GM23248 (cell line): ENCODE results near the gene FNDC1. TPM values are rescaled to one million over a fixed set of nuclear protein-coding genes. Genes with fewer than 3 reads are reported as not detected.

ENCODE experiments used
- DNase-seq: peaks from one replicate; pipeline ENCODE4 v3.0.0-alpha.2; 2015
- H2AFZ ChIP-seq: fragments of 200-600 bp; sonication (generic); 2 replicates; pipeline ENCODE4 v1.6.1; 2016; ENCODE audit warnings: antibody characterized with exemption
- H3F3A ChIP-seq: fragments of 200-600 bp; sonication (generic); 2 replicates; pipeline ENCODE4 v1.6.1; 2016; ENCODE audit warnings: mild to moderate bottlenecking, antibody characterized with exemption, mixed run types; ENCODE audit not compliant: insufficient read depth
- H3K27ac ChIP-seq: fragments of 200-600 bp; sonication (generic); 2 replicates; pipeline ENCODE4 v1.5.1; 2016; ENCODE audit warnings: mild to moderate bottlenecking
- H3K27me3 ChIP-seq: fragments of 200-600 bp; sonication (generic); replicated peaks from 2 replicates; pipeline ENCODE4 v1.6.1; 2016; ENCODE audit warnings: mild to moderate bottlenecking; ENCODE audit not compliant: insufficient read depth
- H3K36me3 ChIP-seq: fragments of 200-600 bp; sonication (generic); 2 replicates; pipeline ENCODE4 v1.6.1; 2016; ENCODE audit warnings: low read depth, mild to moderate bottlenecking
- H3K4me1 ChIP-seq: fragments of 200-600 bp; sonication (generic); 2 replicates; pipeline ENCODE4 v1.6.1; 2016; ENCODE audit warnings: mild to moderate bottlenecking; ENCODE audit not compliant: insufficient read depth
- H3K4me2 ChIP-seq: fragments of 200-600 bp; sonication (generic); one replicate; pipeline ENCODE4 v1.6.1; 2016; ENCODE audit warnings: mild to moderate bottlenecking; ENCODE audit not compliant: unreplicated experiment
- H3K4me3 ChIP-seq: fragments of 200-600 bp; sonication (generic); 2 replicates; pipeline ENCODE4 v1.5.1; 2016; ENCODE audit warnings: mild to moderate bottlenecking
- H3K79me2 ChIP-seq: fragments of 200-600 bp; sonication (generic); 2 replicates; pipeline ENCODE4 v1.6.1; 2016; ENCODE audit warnings: mild to moderate bottlenecking; ENCODE audit not compliant: insufficient read depth
- H3K9ac ChIP-seq: fragments of 200-600 bp; sonication (generic); 2 replicates; pipeline ENCODE4 v1.6.1; 2016; ENCODE audit warnings: mild to moderate bottlenecking
- H3K9me2 ChIP-seq: fragments of 200-600 bp; sonication (generic); 2 replicates; pipeline ENCODE4 v1.6.1; 2016; ENCODE audit warnings: mixed run types, mild to moderate bottlenecking, moderate library complexity; ENCODE audit not compliant: insufficient read depth
- H3K9me3 ChIP-seq: fragments of 200-600 bp; sonication (generic); one replicate; pipeline ENCODE4 v1.6.1; 2017; ENCODE audit warnings: low read depth
- H4K20me1 ChIP-seq: fragments of 200-600 bp; sonication (generic); 2 replicates; pipeline ENCODE4 v1.6.0; 2016; ENCODE audit not compliant: insufficient read depth
- EZH2 ChIP-seq: fragments of 200-600 bp; sonication (generic); IDR thresholded peaks from 2 replicates; pipeline ENCODE4 v1.6.1; 2018; ENCODE audit warnings: antibody characterized with exemption, mild to moderate bottlenecking; ENCODE audit not compliant: insufficient read depth, poor library complexity, severe bottlenecking
- EZH2phosphoT487 ChIP-seq: fragments of 200-600 bp; sonication (generic); IDR thresholded peaks from 2 replicates; pipeline ENCODE4 v1.6.1; 2018; ENCODE audit warnings: antibody characterized with exemption, moderate library complexity, mild to moderate bottlenecking, low read depth; ENCODE audit not compliant: insufficient read depth
- WGBS, 2 experiments: methylation state at CpG; one replicate each; pipeline ENCODE4 v1.1.6; 2015 to 2017; ENCODE audit warnings: low lambda C conversion rate in 2 of 2, low coverage in 1 of 2; ENCODE audit errors: missing lambda C conversion rate in 2 of 2; 5-methylcytosine and 5-hydroxymethylcytosine counted together
- in situ Hi-C: fragments of 300-500 bp; cut with MboI; formaldehyde crosslinking; loops from 2 replicates; pipeline ENCODE4 v1.15.0; 2020
- polyA plus RNA-seq: library from polyadenylated mRNA; unstranded; fragments of >200 nt; fragmentation: Nextera tagmentation; extraction: Ambion mirVana; gene quantifications from 2 replicates; pipeline ENCODE4 v1.2.1, GENCODE V29; 2016
- total RNA-seq: library from RNA; depleted of rRNA; stranded (reverse); fragments of >200 nt; shearing (Covaris generic); gene quantifications from 2 replicates; pipeline ENCODE4 v1.2.3, GENCODE V29; 2014

The FNDC1 gene
- total and polyA plus RNA-seq, 2 experiments from 2014 or later: 5.2 to 7.8 TPM

GRCh38 chr6:159221486-159222170, 52.4 kb downstream of the FNDC1 start:
- in situ Hi-C loops: no loop called here

GRCh38 chr6:159224452-159224851, 55.3 kb downstream of the FNDC1 start:
- no peak for TF ChIP-seq EZH2
- TF ChIP-seq EZH2phosphoT487: no peak
- no peak for DNase-seq
- Histone ChIP-seq H4K20me1 (no peaks in the 10 kb centered on the region), H3K27ac (no peak overlapping the region), H3K9me3 (no peaks in the 10 kb centered on the region), H3K79me2 (no peaks in the 10 kb centered on the region), H3K4me3 (no peak overlapping the region), H3K36me3 (no peaks in the 10 kb centered on the region), H3K9me2 (no peaks in the 10 kb centered on the region), H3K9ac (no peak overlapping the region), H3K4me2 (no peak overlapping the region), H3F3A (no peaks in the 10 kb centered on the region), H2AFZ (no peak overlapping the region), H3K27me3 (no peaks in the 10 kb centered on the region), H3K4me1 (no peaks in the 10 kb centered on the region)
- WGBS, 2 experiments: 44 to 51% methylated on average over 2 of the region's 2 CpGs
- in situ Hi-C loops: no loop called here

More at GRCh38 chr6:159221486-159222170, 52.4 kb downstream of the FNDC1 start:
- no peaks in the 10 kb centered on the region for H3K9me2 ChIP-seq
- H3F3A ChIP-seq: no peaks in the 10 kb centered on the region
- H2AFZ ChIP-seq: no peak overlapping the region
- no peaks in the 10 kb centered on the region for H3K4me1 ChIP-seq
- WGBS, 2 experiments: 81 to 87% methylated on average over 12 of the region's 12 CpGs
- no peak overlapping the region for H3K4me2 ChIP-seq
- TF ChIP-seq EZH2 (no peak), EZH2phosphoT487 (no peak)
- H3K36me3 ChIP-seq: no peaks in the 10 kb centered on the region
- no peaks in the 10 kb centered on the region for H3K9me3 ChIP-seq
- DNase-seq: no peak
- no peak overlapping the region for H3K9ac ChIP-seq
- H4K20me1 ChIP-seq: no peaks in the 10 kb centered on the region
- no peaks in the 10 kb centered on the region for H3K79me2 ChIP-seq
- no peak overlapping the region for H3K27ac ChIP-seq
- no peak overlapping the region for H3K4me3 ChIP-seq
- no peaks in the 10 kb centered on the region for H3K27me3 ChIP-seq

GRCh38 chr6:159229651-159230051, 60.5 kb downstream of the FNDC1 start:
- no peaks in the 10 kb centered on the region for H3K27me3 ChIP-seq
- no peak overlapping the region for H3K27ac ChIP-seq
- no peak overlapping the region for H3K9ac ChIP-seq
- no peaks in the 10 kb centered on the region for H3K79me2 ChIP-seq
- no peak for TF ChIP-seq EZH2
- 25% methylated on average over 8 of the region's 8 CpGs for WGBS, 2 experiments
- H3K4me3 ChIP-seq: no peak overlapping the region
- no peaks in the 10 kb centered on the region for H3K9me3 ChIP-seq
- H3K4me2 ChIP-seq: no peak overlapping the region
- peak; percentile 24 for DNase-seq
- H4K20me1 ChIP-seq: no peaks in the 10 kb centered on the region
- no peaks in the 10 kb centered on the region for H3K9me2 ChIP-seq
- peak overlapping the region; percentile 47; the same call in 1 of the 2 replicates for H2AFZ ChIP-seq
- no peaks in the 10 kb centered on the region for H3F3A ChIP-seq
- in situ Hi-C loops: no loop called here
- H3K4me1 ChIP-seq: no peaks in the 10 kb centered on the region
- no peaks in the 10 kb centered on the region for H3K36me3 ChIP-seq

- Histone ChIP-seq H3K27me3 (no peaks in the 10 kb centered on the region), H3K27ac (no peak overlapping the region), H3K36me3 (no peaks in the 10 kb centered on the region), H3F3A (no peaks in the 10 kb centered on the region), H3K79me2 (no peaks in the 10 kb centered on the region), H2AFZ (no peak overlapping the region), H3K4me1 (no peaks in the 10 kb centered on the region), H3K9me2 (no peaks in the 10 kb centered on the region), H3K9me3 (no peaks in the 10 kb centered on the region), H3K9ac (no peak overlapping the region), H3K4me3 (no peak overlapping the region), H3K4me2 (no peak overlapping the region), H4K20me1 (no peaks in the 10 kb centered on the region)
- WGBS, 2 experiments: 89% methylated on average over 21 to 38 of the region's 38 CpGs
- no peak for DNase-seq
- TF ChIP-seq EZH2: no peak
- no peak for TF ChIP-seq EZH2phosphoT487
- in situ Hi-C loops: no loop called here
These were observed 63.0 kb downstream of the FNDC1 start for GRCh38 chr6:159232106-159232645.
